ENCODE data around the gene BYSL.
"Not testable (repeated sequence)": the region's sequence is repeated elsewhere in the genome, so short reads cannot be mapped to it uniquely, and the experiment has no call there.

BYSL gene

DNA sequence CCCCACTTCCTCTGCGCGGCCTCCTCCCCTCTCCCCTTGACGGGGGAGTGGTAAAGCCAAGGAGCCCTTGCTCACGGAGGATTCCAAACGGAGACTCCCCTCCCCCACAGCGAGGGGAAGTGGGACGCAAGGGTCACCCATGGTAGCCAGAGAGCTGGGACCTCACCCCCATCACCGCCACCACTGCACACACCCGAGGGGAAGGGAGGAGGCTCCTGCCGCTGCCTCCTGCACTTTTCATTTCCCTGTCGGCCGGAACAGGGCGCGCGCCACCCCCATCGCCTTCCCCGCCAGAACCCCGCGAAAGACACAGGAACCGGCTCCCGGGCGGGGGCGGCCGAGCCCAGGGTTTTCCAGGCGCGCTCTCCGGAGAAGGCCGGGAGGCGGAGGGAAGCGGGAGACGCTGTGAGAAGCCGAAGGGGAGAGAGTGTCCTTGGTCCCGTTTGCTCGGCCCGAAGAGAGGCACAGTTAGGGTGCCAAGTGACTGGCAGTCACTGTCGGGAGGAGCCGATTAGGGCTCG lies 19.5 kb downstream of the BYSL start:
- peak overlapping the region; percentile 90 for H3K4me3 ChIP-seq
- H3K4me1 ChIP-seq, result peaks cover 18% of the 10 kb centered on the region
- no peaks in the 10 kb centered on the region for H3K27me3 ChIP-seq (ENCODE audit: low read depth)
- H3K36me3 ChIP-seq (replicated peaks), result peaks cover 27% of the 10 kb centered on the region
- in situ Hi-C loops (cut with MboI; ENCODE audit: low sequenced_read_pairs), result no loop called here
- DNase-seq (ENCODE audit: low spot score in 2 of 2), result peak; percentile 3 to 64
- H3K9me3 ChIP-seq, result no peaks in the 10 kb centered on the region

DNA sequence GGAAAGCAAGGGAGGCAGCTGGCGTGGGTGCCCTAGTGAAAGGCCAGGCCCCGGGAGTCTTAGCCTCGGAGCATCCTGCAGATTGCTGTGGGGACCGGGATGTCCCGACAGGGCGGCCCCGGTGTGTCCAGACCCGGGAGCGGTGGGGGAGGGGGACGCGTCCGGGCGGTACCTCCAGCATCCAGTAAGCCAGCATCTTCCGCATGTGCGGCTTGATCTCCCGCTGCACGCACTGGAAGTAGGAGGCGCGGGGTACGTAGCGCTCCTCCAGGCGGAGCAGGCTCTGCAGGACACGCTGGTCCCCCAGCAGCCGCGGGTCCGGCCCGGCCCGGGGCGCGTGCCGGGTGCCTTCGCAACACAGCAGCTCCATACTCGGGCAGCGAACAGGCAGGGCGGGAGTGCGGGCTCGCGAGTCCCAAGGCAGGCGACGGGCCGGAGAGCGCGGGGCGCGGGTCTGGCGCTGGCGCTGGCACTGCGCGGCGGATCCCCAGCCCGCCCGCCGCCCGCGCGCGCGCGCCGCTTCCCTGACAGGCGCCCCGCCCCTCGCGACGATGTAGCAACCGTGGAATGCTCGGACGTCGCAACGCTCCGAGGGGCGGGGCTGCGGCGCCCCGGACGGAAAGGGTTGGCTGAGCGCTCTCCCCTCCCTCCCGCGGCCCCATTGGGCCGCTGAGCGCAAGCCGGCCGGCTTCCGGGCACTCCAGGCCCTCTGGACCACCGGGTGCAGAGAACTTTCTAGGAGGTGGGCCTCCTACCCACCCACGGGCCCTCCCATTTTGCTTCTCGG lies 20.2 kb downstream of the BYSL start, which contains the start of gene CCND3:
Gene CCND3, minus strand, starts transcription at position 529 of the 787 bp plus-strand sequence. Its CDS starts 159 bp downstream, at position 370.
- Histone ChIP-seq H3K4me3 (peak within 1 kb of the TSS; percentile 90), H3K9me3 (no peaks in the 10 kb centered on the region), H3K36me3 (replicated peaks) (peaks cover 20% of the 10 kb centered on the region), H3K4me1 (peaks cover 16% of the 10 kb centered on the region), H3K27me3 (ENCODE audit: low read depth) (no peaks in the 10 kb centered on the region)
- peak; percentile 85 to 96 for DNase-seq (ENCODE audit: low spot score in 2 of 2)
- in situ Hi-C loops (cut with MboI; ENCODE audit: low sequenced_read_pairs), result no loop called here

DNA sequence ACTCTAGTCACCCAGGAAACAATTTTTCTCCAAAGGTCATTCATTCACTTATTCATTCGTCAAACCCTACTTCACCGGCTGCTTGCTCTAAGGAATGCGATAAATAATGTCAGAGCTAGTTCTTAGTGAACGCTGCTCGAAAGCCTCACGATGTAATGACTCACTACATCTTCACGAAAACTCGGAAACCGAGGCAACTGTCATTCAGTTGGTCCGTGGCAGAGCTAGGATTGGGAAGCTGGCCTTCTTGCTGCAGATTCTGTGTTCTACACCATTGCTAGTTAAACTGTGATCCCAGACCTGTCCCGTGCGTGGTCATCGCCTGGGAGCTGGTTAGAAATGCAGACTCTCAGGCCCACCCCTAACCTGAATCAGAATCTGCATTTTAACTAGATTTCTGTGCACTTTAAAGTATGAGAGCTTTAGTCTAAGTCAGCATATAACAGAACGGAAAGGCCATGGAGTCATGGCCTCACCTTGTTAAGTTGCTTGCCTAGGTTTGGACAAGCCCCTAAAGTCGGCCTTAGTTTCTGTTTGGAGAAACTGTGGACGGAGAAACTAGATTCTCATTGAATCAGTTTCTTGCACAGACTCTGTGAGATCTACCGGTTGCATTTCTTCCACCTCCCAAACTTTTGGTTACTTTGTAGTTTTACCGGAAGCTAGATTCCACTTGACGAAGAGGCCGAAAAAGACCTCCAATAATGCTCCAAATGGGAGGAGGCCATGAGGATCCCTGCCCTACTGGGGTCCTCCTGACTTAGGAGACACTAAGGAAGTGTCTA lies 21.0 kb downstream of the BYSL start:
- Histone ChIP-seq H3K36me3 (replicated peaks) (peaks cover 13% of the 10 kb centered on the region), H3K4me1 (peaks cover 16% of the 10 kb centered on the region), H3K4me3 (peak overlapping the region; percentile 90), H3K9me3 (no peaks in the 10 kb centered on the region), H3K27me3 (ENCODE audit: low read depth) (no peaks in the 10 kb centered on the region)
- in situ Hi-C loops (cut with MboI; ENCODE audit: low sequenced_read_pairs), result no loop called here
- peak in 1 of 2 experiments; percentile 1 for DNase-seq (ENCODE audit: low spot score in 2 of 2)

DNA sequence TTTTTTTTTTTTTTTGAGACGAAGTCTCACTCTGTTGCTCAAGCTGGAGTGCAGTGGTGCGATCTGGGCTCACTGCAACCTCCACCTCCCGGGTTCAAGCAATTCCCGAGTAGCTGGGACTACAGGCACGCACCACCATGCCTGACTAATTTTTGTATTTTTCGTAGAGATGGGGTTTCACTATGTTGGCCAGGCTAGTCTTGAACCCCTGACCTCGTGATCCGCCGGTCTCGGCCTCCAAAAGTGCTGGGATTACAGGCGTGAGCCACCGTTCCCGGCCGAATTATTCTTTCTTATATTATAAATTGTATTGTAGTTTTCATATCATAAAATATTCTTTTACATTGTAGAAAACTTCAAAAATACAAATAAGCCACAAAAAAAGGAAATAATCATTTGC lies 21.6 kb downstream of the BYSL start:
- H3K27me3 ChIP-seq (ENCODE audit: low read depth); H3K36me3 ChIP-seq (replicated peaks); H3K4me3 ChIP-seq; H3K9me3 ChIP-seq; in situ Hi-C loops (cut with MboI; ENCODE audit: low sequenced_read_pairs); DNase-seq (ENCODE audit: low spot score in 2 of 2): not testable (repeated sequence)
- H3K4me1 ChIP-seq, result peaks cover 16% of the 10 kb centered on the region

DNA sequence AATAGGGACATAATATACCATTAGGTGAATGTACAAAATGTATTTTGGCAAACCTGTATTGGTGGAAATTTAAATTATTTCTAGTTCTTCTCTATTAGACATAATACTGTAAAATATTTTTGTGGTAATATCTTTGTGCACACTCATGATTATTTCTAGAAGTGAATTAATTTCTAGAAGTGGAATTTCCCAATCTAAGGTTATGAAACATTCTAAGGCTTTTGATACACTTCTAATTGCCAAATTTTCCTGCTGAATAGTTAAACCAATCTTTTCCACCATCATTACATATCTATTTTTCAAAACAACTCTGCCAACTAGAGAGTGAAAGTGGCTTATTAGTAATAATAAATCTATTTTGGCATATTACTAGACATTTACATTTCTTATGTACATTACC lies 22.2 kb downstream of the BYSL start:
- H3K36me3 ChIP-seq (replicated peaks), result peaks cover under 1% of the 10 kb centered on the region; the same call in 1 of the 2 replicates
- DNase-seq (ENCODE audit: low spot score in 2 of 2), result peak in 1 of 2 experiments; percentile 1
- in situ Hi-C loops (cut with MboI; ENCODE audit: low sequenced_read_pairs), result no loop called here
- no peaks in the 10 kb centered on the region for H3K9me3 ChIP-seq
- H3K4me3 ChIP-seq, result no peak overlapping the region
- peaks cover 16% of the 10 kb centered on the region for H3K4me1 ChIP-seq
- H3K27me3 ChIP-seq (ENCODE audit: low read depth), result no peaks in the 10 kb centered on the region

DNA sequence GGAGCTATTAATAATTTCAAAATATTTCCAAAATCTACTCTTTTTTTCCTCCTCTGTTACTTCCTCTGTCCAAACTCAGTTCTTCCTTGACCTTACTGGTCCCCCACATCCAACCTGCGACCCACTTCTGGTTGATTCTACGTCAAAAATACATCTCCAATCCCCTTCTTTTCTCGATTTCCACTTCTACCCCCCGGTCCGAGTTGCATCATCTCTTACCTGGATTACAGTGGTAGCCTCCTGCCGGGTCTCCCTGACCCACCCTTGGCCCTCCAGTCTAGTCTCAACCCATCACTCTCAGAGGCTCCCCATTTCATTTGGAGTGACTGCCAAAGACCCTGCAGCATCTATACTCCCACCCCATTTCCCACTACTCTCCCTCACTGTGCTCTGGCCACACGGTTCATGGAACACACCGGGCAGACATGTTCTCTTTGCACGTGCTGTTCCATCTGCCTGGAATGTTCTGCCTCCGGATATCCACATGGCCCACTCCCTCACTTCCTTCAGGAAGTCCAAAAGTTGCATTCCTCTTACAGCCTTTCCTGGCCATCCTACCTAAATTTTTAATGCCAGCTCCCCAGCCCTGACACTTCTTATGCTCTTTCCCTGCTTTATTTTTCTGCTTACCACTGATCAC lies 26.4 kb downstream of the BYSL start:
- no peak overlapping the region for H3K4me3 ChIP-seq
- no peaks in the 10 kb centered on the region for H3K36me3 ChIP-seq (replicated peaks)
- no peaks in the 10 kb centered on the region for H3K27me3 ChIP-seq (ENCODE audit: low read depth)
- no peaks in the 10 kb centered on the region for H3K9me3 ChIP-seq
- in situ Hi-C loops (cut with MboI; ENCODE audit: low sequenced_read_pairs), result no loop called here
- no peak for DNase-seq (ENCODE audit: low spot score in 2 of 2)
- H3K4me1 ChIP-seq, result no peaks in the 10 kb centered on the region

DNA sequence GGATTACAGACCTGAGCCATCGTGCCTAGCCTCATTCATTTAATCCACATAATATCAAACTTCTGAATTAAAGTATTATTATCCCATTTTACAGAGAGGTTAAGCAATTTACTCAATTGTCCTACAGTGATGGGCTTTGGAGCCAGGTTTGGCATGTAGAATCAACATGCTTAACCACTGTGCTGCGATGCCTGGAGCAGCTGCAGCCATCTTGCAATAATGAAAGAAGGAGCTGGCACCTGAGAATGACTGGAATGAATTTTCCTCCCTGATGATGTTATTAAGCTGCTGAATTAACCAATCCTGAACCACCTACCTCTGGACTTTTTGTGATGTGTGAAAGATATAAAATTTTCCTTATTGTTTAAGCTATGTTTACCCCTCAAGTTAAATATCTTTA lies 33.4 kb downstream of the BYSL start:
- peak in 1 of 2 experiments; percentile 0 for DNase-seq (ENCODE audit: low spot score in 2 of 2)
- no peaks in the 10 kb centered on the region for H3K4me1 ChIP-seq
- no peaks in the 10 kb centered on the region for H3K27me3 ChIP-seq (ENCODE audit: low read depth)
- H3K36me3 ChIP-seq (replicated peaks), result no peaks in the 10 kb centered on the region
- H3K9me3 ChIP-seq, result no peaks in the 10 kb centered on the region; the same call in 1 of the 2 replicates
- no peak overlapping the region for H3K4me3 ChIP-seq
- in situ Hi-C loops (cut with MboI; ENCODE audit: low sequenced_read_pairs), result no loop called here

DNA sequence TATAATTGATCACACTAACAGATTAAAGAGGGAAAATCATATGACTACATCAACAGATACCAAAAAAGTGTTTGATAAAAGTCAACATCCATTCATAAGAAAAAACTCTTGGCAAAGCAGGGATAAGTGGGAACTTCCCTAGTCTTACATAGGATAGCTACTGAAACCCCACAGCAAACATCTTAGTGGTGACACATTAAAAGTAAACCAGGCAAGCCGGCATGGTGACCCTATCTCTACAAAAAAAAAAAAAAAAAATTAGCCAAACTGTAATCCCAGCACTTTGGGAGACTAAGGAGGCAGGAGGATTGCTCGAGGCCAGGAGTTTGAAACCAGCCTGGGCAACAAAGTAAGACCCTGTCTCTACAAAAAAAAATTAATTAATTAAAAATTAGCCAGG lies 34.1 kb downstream of the BYSL start:
- in situ Hi-C loops (cut with MboI; ENCODE audit: low sequenced_read_pairs), result no loop called here
- H3K36me3 ChIP-seq (replicated peaks), result no peaks in the 10 kb centered on the region
- DNase-seq (ENCODE audit: low spot score in 2 of 2), result no peak
- H3K4me3 ChIP-seq, result no peak overlapping the region
- H3K9me3 ChIP-seq, result no peaks in the 10 kb centered on the region; the same call in 1 of the 2 replicates
- H3K27me3 ChIP-seq (ENCODE audit: low read depth), result no peaks in the 10 kb centered on the region
- no peaks in the 10 kb centered on the region for H3K4me1 ChIP-seq

DNA sequence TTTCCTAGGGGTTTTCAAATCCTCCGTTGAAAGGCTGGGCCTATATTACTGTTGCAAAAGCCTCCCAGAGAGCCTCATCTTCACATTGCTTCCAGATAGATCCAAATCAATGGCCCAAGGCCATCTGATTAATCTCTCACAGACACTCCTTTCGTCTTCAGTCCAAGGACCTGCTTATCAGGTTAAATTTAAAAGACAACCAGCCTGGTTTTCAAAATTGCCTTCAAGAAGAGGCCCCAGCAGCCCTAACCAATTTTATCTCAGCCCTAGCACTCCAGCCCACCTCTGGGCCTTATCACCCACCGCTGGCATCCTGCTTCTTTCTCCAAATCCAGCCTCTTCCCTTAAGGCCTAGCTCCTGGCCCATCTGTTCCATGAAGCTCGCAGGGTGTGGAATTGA lies 35.8 kb downstream of the BYSL start:
- in situ Hi-C loops (cut with MboI; ENCODE audit: low sequenced_read_pairs), result no loop called here
- no peaks in the 10 kb centered on the region; the same call in 1 of the 2 replicates for H3K9me3 ChIP-seq
- no peaks in the 10 kb centered on the region for H3K27me3 ChIP-seq (ENCODE audit: low read depth)

DNA sequence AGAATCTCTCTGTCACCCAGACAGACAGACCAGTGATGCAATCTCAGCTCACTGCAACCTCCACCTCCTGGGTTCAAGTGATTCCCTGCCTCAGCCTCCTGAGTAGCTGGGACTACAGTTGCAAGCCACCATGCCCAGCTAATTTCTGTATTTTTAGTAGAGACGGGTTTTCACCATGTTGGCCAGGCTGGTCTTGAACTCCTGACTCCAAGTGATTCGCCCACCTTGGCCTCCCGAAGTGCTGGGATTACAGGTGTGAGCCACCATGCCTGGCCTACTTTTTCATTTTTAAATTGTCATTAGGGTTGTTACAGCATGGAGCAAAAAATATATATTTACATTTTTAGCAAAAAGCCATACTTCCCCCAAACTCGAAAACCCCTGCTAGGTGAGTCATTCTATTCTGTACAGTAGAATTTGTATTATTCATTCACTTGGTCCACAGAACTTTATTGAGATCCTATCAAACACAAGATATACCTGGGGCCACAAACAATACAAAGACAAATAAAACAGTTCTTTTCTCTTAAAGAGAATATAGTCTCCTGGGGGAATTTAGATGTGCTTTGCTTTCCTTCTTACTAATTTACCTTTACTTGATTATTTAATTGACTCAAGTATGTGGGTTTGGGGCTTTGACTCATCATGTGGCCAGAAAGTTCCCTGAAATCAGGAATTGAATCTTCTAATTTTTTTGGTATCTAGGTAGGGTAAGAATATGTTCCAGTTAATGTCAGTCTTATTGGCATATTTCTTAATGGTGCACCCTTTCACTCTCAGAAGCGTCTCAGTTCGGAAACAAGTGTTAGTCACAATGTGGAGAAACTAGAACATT lies 36.9 kb downstream of the BYSL start:
- DNase-seq (ENCODE audit: low spot score in 2 of 2), result no peak
- Histone ChIP-seq H3K36me3 (replicated peaks) (no peaks in the 10 kb centered on the region), H3K9me3 (no peaks in the 10 kb centered on the region; the same call in 1 of the 2 replicates), H3K4me1 (no peaks in the 10 kb centered on the region), H3K27me3 (ENCODE audit: low read depth) (no peaks in the 10 kb centered on the region), H3K4me3 (no peak overlapping the region)
- in situ Hi-C loops (cut with MboI; ENCODE audit: low sequenced_read_pairs), result no loop called here

More for the DNA sequence above, 35.8 kb downstream of the BYSL start:
- no peaks in the 10 kb centered on the region for H3K36me3 ChIP-seq (replicated peaks)
- DNase-seq (ENCODE audit: low spot score in 2 of 2), result no peak
- H3K4me3 ChIP-seq, result no peak overlapping the region
- no peaks in the 10 kb centered on the region for H3K4me1 ChIP-seq

DNA sequence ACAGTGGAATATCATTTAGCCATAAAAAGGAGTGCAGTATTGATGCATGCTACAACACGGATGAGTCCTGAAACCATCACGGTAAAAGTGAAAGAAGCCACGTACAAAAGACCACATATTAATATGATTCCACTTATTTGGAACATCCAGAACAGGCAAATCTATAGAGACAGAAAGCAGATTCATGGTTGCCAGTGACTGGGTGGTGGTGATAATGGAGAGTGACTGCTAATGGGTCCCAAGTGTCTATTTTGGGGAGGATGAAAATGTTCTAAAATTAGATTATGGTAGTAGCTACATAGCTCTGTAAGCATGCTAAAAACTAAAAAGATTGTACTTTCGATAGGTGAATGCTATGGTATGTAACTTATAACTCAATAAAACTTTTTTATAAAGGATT lies 38.7 kb downstream of the BYSL start:
- in situ Hi-C loops (cut with MboI; ENCODE audit: low sequenced_read_pairs), result no loop called here
- DNase-seq (ENCODE audit: low spot score in 2 of 2), result no peak
- no peak overlapping the region for H3K4me3 ChIP-seq
- no peaks in the 10 kb centered on the region for H3K36me3 ChIP-seq (replicated peaks)
- H3K27me3 ChIP-seq (ENCODE audit: low read depth), result no peaks in the 10 kb centered on the region
- H3K4me1 ChIP-seq, result peaks cover 6% of the 10 kb centered on the region
- no peaks in the 10 kb centered on the region for H3K9me3 ChIP-seq

DNA sequence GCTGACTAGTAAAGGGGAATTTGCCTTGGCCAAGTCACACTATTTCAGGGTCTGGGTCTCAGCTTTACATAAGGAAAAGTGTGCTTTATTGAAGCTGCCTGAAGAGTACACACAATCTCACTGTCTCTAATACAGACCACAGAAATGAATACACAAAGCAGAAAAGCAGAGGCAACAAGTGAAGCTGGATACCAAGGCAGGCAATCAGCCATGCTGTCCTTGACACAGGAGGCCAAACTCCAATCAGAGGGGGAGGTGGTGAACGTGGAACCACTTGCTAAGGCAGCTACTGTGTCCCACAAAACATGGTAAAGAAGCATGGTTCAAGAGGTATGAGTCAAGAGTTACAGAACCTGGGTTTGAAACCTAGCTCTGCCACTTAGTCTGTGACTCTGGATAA lies 42.1 kb downstream of the BYSL start:
- in situ Hi-C loops (cut with MboI; ENCODE audit: low sequenced_read_pairs), result no loop called here
- DNase-seq (ENCODE audit: low spot score in 2 of 2), result no peak
- H3K4me3 ChIP-seq, result no peak overlapping the region
- H3K9me3 ChIP-seq, result no peaks in the 10 kb centered on the region
- H3K36me3 ChIP-seq (replicated peaks), result no peaks in the 10 kb centered on the region
- H3K27me3 ChIP-seq (ENCODE audit: low read depth), result no peaks in the 10 kb centered on the region
- H3K4me1 ChIP-seq, result peaks cover 33% of the 10 kb centered on the region

Measured in HAP-1 (cell line).